GM21737 (cell line): ENCODE data around the gene GRM4.

ENCODE experiments used
- ATAC-seq: cut with Tn5 transposase; IDR thresholded peaks from one replicate; pipeline ENCODE4 v1.9.1; 2021; ENCODE audit warnings: mild to moderate bottlenecking, moderate library complexity; ENCODE audit not compliant: unreplicated experiment

The GRM4 gene

GRCh38 chr6:33983721-33984465, 162.0 kb downstream of the GRM4 start:
- no peak for ATAC-seq

- ATAC-seq: no peak
These were observed 162.7 kb downstream of the GRM4 start for GRCh38 chr6:33983109-33983716.

DNA sequence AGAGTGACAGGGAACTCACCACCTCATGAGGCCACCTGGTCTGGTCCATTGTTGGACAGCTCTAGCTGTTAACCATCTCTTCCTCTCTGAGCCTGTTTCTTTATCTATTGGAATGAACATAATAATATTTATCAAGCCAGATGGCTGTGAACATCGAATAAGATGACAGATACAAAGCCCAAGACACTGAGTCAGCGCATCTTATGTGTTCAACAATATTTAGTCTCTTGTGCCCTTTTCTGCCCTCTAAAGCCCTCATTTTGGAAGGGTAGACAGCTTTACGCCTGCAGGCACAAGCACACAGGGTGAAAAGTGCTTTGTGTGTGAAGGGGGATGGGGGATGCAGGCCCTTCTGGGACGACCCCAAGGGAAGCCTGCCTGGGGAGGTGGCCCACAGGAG, 164.0 kb downstream of the GRM4 start:
- ATAC-seq: no peak

DNA sequence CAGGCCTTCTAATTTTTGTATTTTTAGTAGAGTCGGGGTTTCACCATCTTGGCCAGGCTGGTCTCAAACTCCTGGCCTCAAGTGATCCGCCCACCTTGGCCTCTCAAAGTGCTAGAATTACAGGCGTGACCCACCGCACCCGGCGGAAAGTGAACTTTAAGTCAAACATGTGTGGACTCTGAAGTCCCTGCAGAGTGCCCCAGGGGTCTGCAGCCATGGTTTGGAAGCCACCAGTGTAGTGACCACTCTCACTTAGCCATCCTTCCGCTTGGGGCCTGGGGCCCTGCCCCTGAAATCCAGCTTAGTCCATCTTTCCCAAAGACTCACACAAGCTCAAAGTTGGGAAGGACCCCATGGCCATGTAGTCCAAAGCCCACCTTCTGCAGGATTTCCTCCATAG, 164.5 kb downstream of the GRM4 start:
- no peak for ATAC-seq

GRCh38 chr6:33980176-33981175, 165.4 kb downstream of the GRM4 start:
- no peak for ATAC-seq

DNA sequence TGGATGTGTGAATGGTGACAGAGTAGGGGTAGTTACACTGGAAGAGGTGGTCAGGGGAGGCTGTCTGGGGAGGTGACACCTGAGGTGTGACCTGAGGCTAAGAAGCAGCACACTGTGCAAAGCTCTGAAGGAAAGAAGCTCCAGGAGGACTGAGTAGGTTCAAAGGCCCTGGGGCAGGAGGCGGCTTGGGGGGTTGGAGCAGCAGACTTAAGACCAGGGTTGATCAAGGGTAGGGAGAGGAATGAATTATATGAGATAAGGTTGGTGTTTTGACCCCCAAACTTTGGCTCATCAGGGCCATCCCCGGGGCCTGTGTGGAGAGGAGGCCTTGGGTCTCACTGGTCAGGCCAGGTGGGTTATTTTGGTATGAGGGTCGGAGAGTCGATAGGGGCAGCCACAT, 166.1 kb downstream of the GRM4 start:
- ATAC-seq: no peak

DNA sequence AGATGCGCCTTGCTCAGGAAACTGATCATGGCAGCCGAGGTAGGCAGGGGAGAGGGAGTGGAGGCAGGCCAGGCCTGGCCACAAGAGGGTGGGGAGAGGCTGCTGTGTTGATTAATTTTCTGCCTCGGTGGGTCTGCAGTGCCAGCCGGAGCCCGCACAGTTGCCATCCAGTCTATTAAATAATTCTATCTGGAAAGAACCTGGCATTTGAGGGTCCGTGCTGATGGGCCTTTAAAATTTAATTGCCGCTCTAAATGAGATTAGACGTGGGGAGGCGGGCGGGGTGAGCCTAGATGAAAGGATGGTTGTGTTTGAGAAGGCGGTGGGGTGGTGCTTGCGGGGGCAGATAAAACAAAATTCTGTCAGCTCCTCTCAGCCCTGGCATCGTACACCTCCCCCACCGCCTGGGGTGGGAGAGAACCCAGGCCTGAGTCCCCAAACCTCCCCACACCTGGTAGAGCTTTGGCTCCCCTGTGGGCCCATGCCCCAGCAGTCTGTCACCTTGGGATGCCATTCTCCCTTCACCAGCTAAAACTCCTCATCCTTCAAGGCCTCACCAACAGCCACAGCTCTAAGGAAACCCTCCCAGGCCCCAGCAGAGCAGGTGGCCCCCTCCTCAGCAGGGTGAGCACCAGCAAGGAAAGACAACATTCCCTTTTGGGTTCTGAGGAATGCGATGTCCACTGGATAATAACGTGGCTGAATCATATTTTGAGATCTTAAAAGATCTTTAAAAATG, 167.3 kb downstream of the GRM4 start:
- ATAC-seq: no peak

DNA sequence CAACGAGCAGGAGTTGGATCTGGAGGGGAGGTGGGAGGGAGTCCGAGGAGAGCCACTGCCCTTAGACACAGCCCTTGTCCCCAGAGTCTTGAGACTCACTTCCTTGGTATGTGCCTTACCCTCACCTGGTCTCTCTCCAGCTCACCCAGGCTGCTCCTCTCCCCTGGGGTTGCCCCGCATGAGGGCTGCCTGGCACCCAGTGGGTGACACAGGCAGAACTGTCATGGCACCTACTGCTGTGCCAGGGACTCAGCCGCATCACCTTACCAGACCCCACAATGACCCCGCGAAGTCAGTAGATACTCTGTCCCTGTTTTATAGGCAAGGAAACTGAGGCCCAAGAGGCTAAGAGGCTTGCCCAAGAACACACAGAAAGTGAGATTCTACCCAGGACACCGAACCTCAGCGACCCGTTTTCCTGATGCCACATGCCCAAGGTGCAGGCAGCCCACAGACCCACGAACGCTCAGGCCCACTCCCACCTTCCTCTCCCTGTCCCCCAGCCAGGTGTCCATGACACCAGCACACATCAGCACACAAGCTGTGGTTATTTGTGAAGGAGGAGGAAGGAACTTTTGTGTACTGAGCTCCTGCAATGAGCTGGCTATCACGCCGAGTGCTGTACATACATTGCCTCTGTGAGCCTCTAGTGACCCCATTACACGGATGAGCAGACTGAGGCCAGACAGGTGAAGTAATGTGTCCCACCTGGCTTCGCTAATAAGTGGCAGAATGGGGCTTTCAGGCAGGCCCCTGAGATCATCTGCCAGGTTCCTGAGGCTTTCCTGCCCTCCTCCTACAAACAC, 168.1 kb downstream of the GRM4 start:
- no peak for ATAC-seq

GRCh38 chr6:33976437-33977360, 169.2 kb downstream of the GRM4 start:
- no peak for ATAC-seq

DNA sequence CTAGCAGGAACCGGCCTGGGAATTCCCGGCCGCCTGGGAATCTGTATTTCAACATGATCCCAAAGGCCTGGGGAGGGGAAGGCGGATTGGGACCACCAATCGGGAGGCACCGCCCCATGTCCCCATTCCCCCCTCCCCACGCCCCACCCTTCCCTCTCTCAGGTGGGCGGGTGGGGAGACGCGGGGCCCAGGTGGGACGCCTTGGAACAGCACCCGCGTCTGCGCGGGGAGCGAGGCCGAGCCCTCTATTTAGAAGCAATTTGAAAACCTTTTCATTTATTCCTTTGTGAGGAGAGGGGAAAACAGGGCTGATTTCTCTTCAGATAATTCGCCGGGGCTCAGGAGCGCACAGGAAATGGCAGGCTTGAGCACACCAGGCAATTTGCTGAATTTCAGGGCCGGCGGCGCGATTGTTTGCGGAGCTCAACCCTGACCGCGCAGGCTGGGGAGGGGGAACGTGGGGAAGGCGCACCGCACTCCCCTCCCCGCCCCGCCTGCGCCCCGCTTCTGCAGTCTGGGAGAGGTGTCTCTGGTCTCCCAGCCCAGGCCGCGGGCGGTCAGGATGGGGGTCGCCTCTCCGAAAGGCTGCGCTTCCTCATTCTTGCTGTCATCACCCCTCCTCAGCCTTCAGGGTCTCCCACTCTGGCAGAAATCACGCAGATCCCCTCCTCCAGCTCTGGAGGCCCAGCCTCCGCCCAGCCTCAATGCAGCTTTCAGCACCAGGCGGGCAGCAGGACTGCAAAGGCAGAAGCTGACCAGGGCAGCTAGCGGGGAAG, 170.0 kb downstream of the GRM4 start:
- ATAC-seq: no peak

DNA sequence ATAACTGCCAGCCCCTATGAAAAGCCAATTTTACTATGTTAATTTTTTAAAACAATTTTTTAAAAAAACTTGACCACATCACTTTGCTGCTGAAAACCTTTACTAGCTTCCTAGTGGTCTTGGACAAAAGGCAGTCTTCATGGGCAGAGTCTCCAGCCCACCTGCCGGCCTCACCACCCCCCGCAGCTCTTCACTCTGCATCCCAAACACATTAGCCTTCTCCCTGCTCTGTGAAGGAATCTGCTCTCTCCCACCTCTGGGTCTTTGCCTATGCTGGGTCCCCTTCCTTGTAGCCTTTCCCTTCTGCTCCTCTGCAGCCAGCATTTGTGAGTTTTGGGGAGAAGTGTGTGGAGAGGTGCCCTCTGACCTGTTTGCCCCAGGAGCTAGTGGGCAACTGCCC, 171.4 kb downstream of the GRM4 start:
- no peak for ATAC-seq

GRCh38 chr6:33974030-33974429, 171.9 kb downstream of the GRM4 start:
- no peak for ATAC-seq

GRCh38 chr6:33971580-33971979, 174.3 kb downstream of the GRM4 start:
- no peak for ATAC-seq
